Measurements from ENCODE around the gene SFMBT2.
"Not testable (repeated sequence)": the region's sequence is repeated elsewhere in the genome, so short reads cannot be mapped to it uniquely, and the experiment has no call there.

The SFMBT2 gene

DNA sequence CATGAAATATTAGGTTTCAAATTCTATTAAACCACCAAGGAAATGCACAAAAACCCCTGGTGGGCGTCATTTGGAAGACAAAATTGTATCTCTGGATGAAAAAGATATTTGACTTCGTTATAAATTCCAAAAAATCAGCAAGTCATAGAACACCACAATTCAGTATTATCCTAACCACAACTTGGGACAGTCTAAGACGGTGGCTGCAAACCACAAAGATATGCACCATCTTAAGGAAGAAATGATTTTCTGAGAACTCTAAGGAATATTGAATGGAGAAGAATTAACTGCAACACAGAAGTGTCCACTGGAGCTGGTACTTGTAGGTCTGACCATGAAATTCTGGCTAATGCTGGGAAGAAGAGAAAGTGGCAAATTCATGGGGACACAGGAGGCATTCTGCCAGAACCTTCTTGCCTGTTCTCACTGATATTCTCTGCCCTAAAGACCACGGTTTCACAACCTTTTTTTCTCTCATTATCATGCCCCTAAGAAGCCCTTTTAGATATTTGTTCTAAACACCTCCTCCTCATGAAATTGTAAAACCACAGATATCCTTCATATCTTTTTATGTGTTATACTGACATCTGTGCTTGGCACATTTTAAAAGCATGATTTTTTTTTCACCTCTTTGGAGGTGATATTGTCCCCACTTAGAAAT is 92.9 kb downstream of the SFMBT2 start:
- no peak overlapping the region for H3K4me3 ChIP-seq (ENCODE audit: low read depth in 1 of 5, low read length in 5 of 5)
- H3K27me3 ChIP-seq (ENCODE audit: control insufficient read depth in 5 of 5, insufficient read depth in 4 of 5, low read length in 5 of 5): no peaks in the 10 kb centered on the region
- H3K9me3 ChIP-seq (ENCODE audit: control insufficient read depth in 5 of 5, low read length in 5 of 5): no peaks in the 10 kb centered on the region
- no peak overlapping the region for H3K9ac ChIP-seq (ENCODE audit: low read length in 5 of 5)
- no peak overlapping the region for H3K27ac ChIP-seq (ENCODE audit: low read depth, low read length)
- H3K36me3 ChIP-seq (ENCODE audit: control insufficient read depth in 5 of 5, insufficient read depth in 5 of 5, low read length in 5 of 5): no peaks in the 10 kb centered on the region
- peaks cover 0 to 17% (median 11%) of the 10 kb centered on the region in 5 donors for H3K4me1 ChIP-seq (ENCODE audit: control insufficient read depth in 5 of 5, insufficient read depth in 5 of 5, low read length in 5 of 5)

GRCh38 chr10:7316839-7317238 is 94.0 kb downstream of the SFMBT2 start:
- H3K4me3 ChIP-seq (ENCODE audit: low read depth in 1 of 5, low read length in 5 of 5): no peak overlapping the region
- H3K9ac ChIP-seq (ENCODE audit: low read length in 5 of 5): no peak overlapping the region
- no peaks in the 10 kb centered on the region for H3K36me3 ChIP-seq (ENCODE audit: control insufficient read depth in 5 of 5, insufficient read depth in 5 of 5, low read length in 5 of 5)
- peaks cover 0 to 17% (median 11%) of the 10 kb centered on the region in 5 donors for H3K4me1 ChIP-seq (ENCODE audit: control insufficient read depth in 5 of 5, insufficient read depth in 5 of 5, low read length in 5 of 5)
- H3K9me3 ChIP-seq (ENCODE audit: control insufficient read depth in 5 of 5, low read length in 5 of 5): no peaks in the 10 kb centered on the region
- no peaks in the 10 kb centered on the region for H3K27me3 ChIP-seq (ENCODE audit: control insufficient read depth in 5 of 5, insufficient read depth in 4 of 5, low read length in 5 of 5)
- no peak overlapping the region for H3K27ac ChIP-seq (ENCODE audit: low read depth, low read length)

- Histone ChIP-seq H3K4me3 (ENCODE audit: low read depth in 1 of 5, low read length in 5 of 5) (no peak overlapping the region), H3K36me3 (ENCODE audit: control insufficient read depth in 5 of 5, insufficient read depth in 5 of 5, low read length in 5 of 5) (no peaks in the 10 kb centered on the region), H3K27ac (ENCODE audit: low read depth, low read length) (no peak overlapping the region), H3K9me3 (ENCODE audit: control insufficient read depth in 5 of 5, low read length in 5 of 5) (no peaks in the 10 kb centered on the region), H3K9ac (ENCODE audit: low read length in 5 of 5) (no peak overlapping the region), H3K4me1 (ENCODE audit: control insufficient read depth in 5 of 5, insufficient read depth in 5 of 5, low read length in 5 of 5) (peaks cover 0 to 17% (median 11%) of the 10 kb centered on the region in 5 donors), H3K27me3 (ENCODE audit: control insufficient read depth in 5 of 5, insufficient read depth in 4 of 5, low read length in 5 of 5) (no peaks in the 10 kb centered on the region)
Measured at GRCh38 chr10:7315906-7316305, 94.9 kb downstream of the SFMBT2 start.

DNA sequence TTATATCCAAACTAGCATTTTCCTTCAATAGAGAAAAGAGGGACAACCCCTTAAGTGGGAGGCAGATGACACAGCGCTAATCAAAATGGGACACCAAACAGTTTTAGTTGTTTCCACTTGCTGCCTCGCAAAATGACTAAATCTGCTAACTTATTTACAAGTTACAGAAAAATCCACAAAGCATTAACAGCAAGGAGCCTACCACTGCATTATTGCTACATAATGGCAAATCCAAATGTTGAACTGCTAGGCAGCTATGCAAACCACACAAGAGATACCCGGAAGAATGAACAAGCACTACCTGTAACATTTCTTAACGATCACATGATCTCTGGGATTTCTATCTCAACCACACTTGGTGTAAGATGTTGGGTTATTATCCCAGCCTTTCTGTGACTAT is 96.7 kb downstream of the SFMBT2 start:
- Histone ChIP-seq H3K4me1 (ENCODE audit: control insufficient read depth in 5 of 5, insufficient read depth in 5 of 5, low read length in 5 of 5) (peaks cover 0 to 9% (median 7%) of the 10 kb centered on the region in 5 donors), H3K4me3 (ENCODE audit: low read depth in 1 of 5, low read length in 5 of 5) (no peak overlapping the region), H3K27ac (ENCODE audit: low read depth, low read length) (no peak overlapping the region), H3K27me3 (ENCODE audit: control insufficient read depth in 5 of 5, insufficient read depth in 4 of 5, low read length in 5 of 5) (no peaks in the 10 kb centered on the region), H3K9me3 (ENCODE audit: control insufficient read depth in 5 of 5, low read length in 5 of 5) (peaks cover 0 to 2% (median 0%) of the 10 kb centered on the region in 5 donors), H3K36me3 (ENCODE audit: control insufficient read depth in 5 of 5, insufficient read depth in 5 of 5, low read length in 5 of 5) (no peaks in the 10 kb centered on the region), H3K9ac (ENCODE audit: low read length in 5 of 5) (no peak overlapping the region)

DNA sequence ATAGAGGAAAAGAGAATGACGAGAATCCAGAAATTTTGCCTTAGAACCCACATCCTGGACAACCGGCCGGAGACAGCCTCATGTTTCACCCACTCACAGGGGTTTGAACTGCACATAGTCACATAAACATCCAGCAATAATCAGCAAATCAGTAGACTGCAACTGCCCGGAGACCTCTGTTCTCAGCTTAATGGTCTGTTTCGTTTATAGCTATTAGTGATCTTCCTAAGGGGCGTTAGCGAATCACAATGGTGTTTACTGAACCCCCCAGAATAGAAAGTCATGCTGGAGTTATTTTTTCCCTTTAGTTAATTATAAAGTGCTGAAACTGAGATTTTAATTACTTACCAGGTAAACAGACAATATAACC is 98.4 kb downstream of the SFMBT2 start:
- Histone ChIP-seq H3K9me3 (ENCODE audit: control insufficient read depth in 5 of 5, low read length in 5 of 5) (peaks cover 0 to 5% (median 0%) of the 10 kb centered on the region in 5 donors), H3K4me1 (ENCODE audit: control insufficient read depth in 5 of 5, insufficient read depth in 5 of 5, low read length in 5 of 5) (no peaks in the 10 kb centered on the region), H3K4me3 (ENCODE audit: low read depth in 1 of 5, low read length in 5 of 5) (no peak overlapping the region), H3K36me3 (ENCODE audit: control insufficient read depth in 5 of 5, insufficient read depth in 5 of 5, low read length in 5 of 5) (peaks cover 0 to 2% (median 0%) of the 10 kb centered on the region in 5 donors), H3K9ac (ENCODE audit: low read length in 5 of 5) (no peak overlapping the region), H3K27me3 (ENCODE audit: control insufficient read depth in 5 of 5, insufficient read depth in 4 of 5, low read length in 5 of 5) (no peaks in the 10 kb centered on the region), H3K27ac (ENCODE audit: low read depth, low read length) (no peak overlapping the region)

DNA sequence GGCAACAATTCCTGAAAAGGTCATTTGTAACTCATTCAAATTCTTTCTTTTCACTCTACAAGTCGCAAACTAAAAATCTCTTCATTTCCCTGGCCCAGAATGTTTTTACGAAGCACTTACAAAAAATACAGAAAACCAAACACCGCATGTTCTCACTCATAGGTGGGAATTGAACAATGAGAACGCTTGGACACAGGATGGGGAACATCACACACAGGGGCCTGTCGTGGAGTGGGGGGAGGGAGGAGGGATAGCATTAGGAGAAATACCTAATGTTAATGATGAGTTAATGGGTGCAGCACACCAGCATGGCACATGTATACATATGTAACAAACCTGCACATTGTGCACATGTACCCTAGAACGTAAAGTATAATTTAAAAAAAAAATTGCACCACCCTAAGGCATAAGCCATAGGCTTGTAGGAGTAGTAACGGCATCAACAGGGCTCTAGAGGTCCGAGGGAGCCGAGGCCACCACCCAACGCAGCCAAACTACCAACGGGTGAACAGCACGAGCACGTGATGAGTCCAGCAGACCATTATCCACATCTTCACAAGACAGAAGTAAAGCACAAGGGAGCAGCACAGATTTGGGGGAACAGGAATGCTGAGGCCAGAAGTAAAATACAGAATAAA is 98.9 kb downstream of the SFMBT2 start:
- not testable (repeated sequence) for H3K9me3 ChIP-seq (ENCODE audit: control insufficient read depth in 5 of 5, low read length in 5 of 5); H3K9ac ChIP-seq (ENCODE audit: low read length in 5 of 5); H3K27ac ChIP-seq (ENCODE audit: low read depth, low read length); H3K4me1 ChIP-seq (ENCODE audit: control insufficient read depth in 5 of 5, insufficient read depth in 5 of 5, low read length in 5 of 5); H3K4me3 ChIP-seq (ENCODE audit: low read depth in 1 of 5, low read length in 5 of 5); H3K27me3 ChIP-seq (ENCODE audit: control insufficient read depth in 5 of 5, insufficient read depth in 4 of 5, low read length in 5 of 5); H3K36me3 ChIP-seq (ENCODE audit: control insufficient read depth in 5 of 5, insufficient read depth in 5 of 5, low read length in 5 of 5)

GRCh38 chr10:7311218-7311849 is 99.5 kb downstream of the SFMBT2 start:
- Histone ChIP-seq H3K4me3 (ENCODE audit: low read depth in 1 of 5, low read length in 5 of 5) (no peak overlapping the region), H3K4me1 (ENCODE audit: control insufficient read depth in 5 of 5, insufficient read depth in 5 of 5, low read length in 5 of 5) (no peaks in the 10 kb centered on the region)

GRCh38 chr10:7310076-7310475 is 100.8 kb downstream of the SFMBT2 start:
- Histone ChIP-seq H3K27ac (ENCODE audit: low read depth, low read length) (no peak overlapping the region), H3K9me3 (ENCODE audit: control insufficient read depth in 5 of 5, low read length in 5 of 5) (peaks cover 0 to 5% (median 0%) of the 10 kb centered on the region in 5 donors), H3K36me3 (ENCODE audit: control insufficient read depth in 5 of 5, insufficient read depth in 5 of 5, low read length in 5 of 5) (peaks cover 0 to 2% (median 0%) of the 10 kb centered on the region in 5 donors), H3K9ac (ENCODE audit: low read length in 5 of 5) (no peak overlapping the region), H3K27me3 (ENCODE audit: control insufficient read depth in 5 of 5, insufficient read depth in 4 of 5, low read length in 5 of 5) (no peaks in the 10 kb centered on the region), H3K4me1 (ENCODE audit: control insufficient read depth in 5 of 5, insufficient read depth in 5 of 5, low read length in 5 of 5) (peaks cover 0 to 5% (median 2%) of the 10 kb centered on the region in 5 donors), H3K4me3 (ENCODE audit: low read depth in 1 of 5, low read length in 5 of 5) (no peak overlapping the region)

More at GRCh38 chr10:7311218-7311849, 99.5 kb downstream of the SFMBT2 start:
- Histone ChIP-seq H3K9ac (ENCODE audit: low read length in 5 of 5) (no peak overlapping the region), H3K36me3 (ENCODE audit: control insufficient read depth in 5 of 5, insufficient read depth in 5 of 5, low read length in 5 of 5) (peaks cover 0 to 2% (median 0%) of the 10 kb centered on the region in 5 donors), H3K27ac (ENCODE audit: low read depth, low read length) (no peak overlapping the region), H3K27me3 (ENCODE audit: control insufficient read depth in 5 of 5, insufficient read depth in 4 of 5, low read length in 5 of 5) (no peaks in the 10 kb centered on the region), H3K9me3 (ENCODE audit: control insufficient read depth in 5 of 5, low read length in 5 of 5) (peaks cover 0 to 5% (median 0%) of the 10 kb centered on the region in 5 donors)

DNA sequence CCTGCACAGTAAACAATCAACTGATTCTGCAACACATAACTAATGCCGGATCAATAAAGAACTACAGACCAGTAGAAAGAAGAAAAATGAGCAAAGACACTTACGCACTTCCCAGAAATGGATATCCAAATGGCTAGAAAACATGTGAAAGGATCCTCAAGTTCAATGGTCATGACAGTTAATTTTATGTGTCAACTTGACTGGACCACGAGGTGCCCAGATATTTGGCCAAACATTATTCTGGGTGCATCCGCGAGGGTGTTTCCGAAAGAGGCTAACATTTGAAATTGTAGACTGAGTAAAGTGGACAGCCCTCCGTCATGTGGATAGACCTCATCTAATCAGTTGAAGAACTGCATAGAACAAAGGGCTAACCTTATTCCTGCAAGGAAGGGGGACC is 102.0 kb downstream of the SFMBT2 start:
- Histone ChIP-seq H3K9ac (ENCODE audit: low read length in 5 of 5) (no peak overlapping the region), H3K9me3 (ENCODE audit: control insufficient read depth in 5 of 5, low read length in 5 of 5) (peaks cover 0 to 5% (median 0%) of the 10 kb centered on the region in 5 donors), H3K4me3 (ENCODE audit: low read depth in 1 of 5, low read length in 5 of 5) (no peak overlapping the region), H3K36me3 (ENCODE audit: control insufficient read depth in 5 of 5, insufficient read depth in 5 of 5, low read length in 5 of 5) (peaks cover 0 to 2% (median 0%) of the 10 kb centered on the region in 5 donors), H3K27ac (ENCODE audit: low read depth, low read length) (no peak overlapping the region), H3K4me1 (ENCODE audit: control insufficient read depth in 5 of 5, insufficient read depth in 5 of 5, low read length in 5 of 5) (peaks cover 0 to 5% (median 2%) of the 10 kb centered on the region in 5 donors), H3K27me3 (ENCODE audit: control insufficient read depth in 5 of 5, insufficient read depth in 4 of 5, low read length in 5 of 5) (no peaks in the 10 kb centered on the region)

DNA sequence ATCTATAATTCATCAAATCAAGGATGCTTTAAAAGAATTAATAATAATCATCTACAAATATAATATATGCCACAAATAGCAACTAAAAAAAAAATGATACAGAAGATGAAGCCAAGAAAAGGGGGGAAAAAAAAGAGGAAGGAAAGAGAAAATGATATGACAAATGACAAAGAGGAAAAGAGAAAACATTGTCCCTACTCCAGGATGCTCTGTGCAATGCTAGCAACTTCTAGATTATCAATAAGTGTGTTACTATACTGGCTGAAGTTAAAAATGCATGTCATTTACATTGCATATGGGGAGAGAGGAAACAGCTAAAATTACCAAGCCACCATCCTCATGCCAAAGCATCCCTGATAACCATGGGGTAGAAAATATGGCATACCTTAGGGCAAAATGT is 104.2 kb downstream of the SFMBT2 start:
- Histone ChIP-seq H3K9ac (ENCODE audit: low read length in 5 of 5) (no peak overlapping the region), H3K4me1 (ENCODE audit: control insufficient read depth in 5 of 5, insufficient read depth in 5 of 5, low read length in 5 of 5) (peaks cover 0 to 5% (median 2%) of the 10 kb centered on the region in 5 donors), H3K36me3 (ENCODE audit: control insufficient read depth in 5 of 5, insufficient read depth in 5 of 5, low read length in 5 of 5) (peaks cover 0 to 2% (median 0%) of the 10 kb centered on the region in 5 donors), H3K27ac (ENCODE audit: low read depth, low read length) (no peak overlapping the region), H3K9me3 (ENCODE audit: control insufficient read depth in 5 of 5, low read length in 5 of 5) (peaks cover 0 to 5% (median 0%) of the 10 kb centered on the region in 5 donors), H3K27me3 (ENCODE audit: control insufficient read depth in 5 of 5, insufficient read depth in 4 of 5, low read length in 5 of 5) (no peaks in the 10 kb centered on the region), H3K4me3 (ENCODE audit: low read depth in 1 of 5, low read length in 5 of 5) (no peak overlapping the region)
